Hepatocyte (in vitro differentiated cells): ENCODE measurements around the gene PDE1C. TPM values are rescaled to one million over a fixed set of nuclear protein-coding genes. Genes with fewer than 3 reads are reported as not detected.

Source experiments
- DNase-seq: peaks from one replicate; pipeline ENCODE4 v3.0.0-alpha.2; 2016; ENCODE audit warnings: low spot score
- H2AFZ ChIP-seq: fragments of 200-600 bp; sonication (generic); 2 replicates; pipeline ENCODE4 v1.6.0; 2016; ENCODE audit warnings: antibody characterized with exemption, mild to moderate bottlenecking
- H3K27ac ChIP-seq: fragments of 200-600 bp; sonication (generic); 2 replicates; pipeline ENCODE4 v1.5.1; 2016; ENCODE audit warnings: mild to moderate bottlenecking
- H3K27me3 ChIP-seq: fragments of 200-600 bp; sonication (generic); 2 replicates; pipeline ENCODE4 v1.6.1; 2016
- H3K36me3 ChIP-seq: fragments of 200-600 bp; sonication (generic); replicated peaks from 2 replicates; pipeline ENCODE4 v1.5.1; 2016; ENCODE audit warnings: low read depth; ENCODE audit not compliant: insufficient read depth
- H3K4me1 ChIP-seq: fragments of 200-600 bp; sonication (generic); 2 replicates; pipeline ENCODE4 v1.5.1; 2016; ENCODE audit warnings: mild to moderate bottlenecking, moderate library complexity; ENCODE audit not compliant: insufficient read depth
- H3K4me2 ChIP-seq: fragments of 200-600 bp; sonication (generic); 2 replicates; pipeline ENCODE4 v1.6.0; 2016
- H3K4me3 ChIP-seq: fragments of 200-600 bp; sonication (generic); 2 replicates; pipeline ENCODE4 v1.5.1; 2016; ENCODE audit warnings: mild to moderate bottlenecking
- H3K79me2 ChIP-seq: fragments of 200-600 bp; sonication (generic); 2 replicates; pipeline ENCODE4 v1.6.0; 2017; ENCODE audit warnings: mild to moderate bottlenecking
- H3K9me2 ChIP-seq: fragments of 200-600 bp; sonication (generic); replicated peaks from 2 replicates; pipeline ENCODE4 v1.6.0; 2017; ENCODE audit warnings: mild to moderate bottlenecking; ENCODE audit not compliant: insufficient read depth
- H3K9me3 ChIP-seq: fragments of 200-600 bp; sonication (generic); 2 replicates; pipeline ENCODE4 v1.5.1; 2016; ENCODE audit warnings: low read depth, mild to moderate bottlenecking
- H4K20me1 ChIP-seq: fragments of 200-600 bp; sonication (generic); 2 replicates; pipeline ENCODE4 v1.6.0; 2016; ENCODE audit warnings: mild to moderate bottlenecking; ENCODE audit not compliant: insufficient read depth, poor library complexity, severe bottlenecking
- EZH2 ChIP-seq: fragments of 200-600 bp; sonication (generic); IDR thresholded peaks from 2 replicates; pipeline ENCODE4 v1.6.1; 2016; ENCODE audit warnings: antibody characterized with exemption, mild to moderate bottlenecking, borderline replicate concordance
- EZH2phosphoT487 ChIP-seq: fragments of 200-600 bp; sonication (generic); IDR thresholded peaks from one replicate; pipeline ENCODE4 v1.6.1; 2018; ENCODE audit warnings: antibody characterized with exemption, mild to moderate bottlenecking, low read depth, moderate library complexity; ENCODE audit not compliant: unreplicated experiment, severe bottlenecking
- WGBS: methylation state at CpG from one replicate; pipeline ENCODE4 v1.1.6; 2016; ENCODE audit warnings: low lambda C conversion rate; ENCODE audit errors: missing lambda C conversion rate; 5-methylcytosine and 5-hydroxymethylcytosine counted together
- polyA plus RNA-seq: library from polyadenylated mRNA; unstranded; fragments of >200 nt; fragmentation: Nextera tagmentation; extraction: Ambion mirVana; gene quantifications from 2 replicates; pipeline ENCODE4 v1.2.1, GENCODE V29; 2016
- total RNA-seq: library from RNA; depleted of rRNA; stranded (reverse); fragments of >200 nt; gene quantifications from 2 replicates; pipeline ENCODE4 v1.2.3, GENCODE V29; 2014
- TF ChIP-seq, protein P1 (sequence below): fragments of 200-600 bp; sonication (generic); IDR thresholded peaks from 2 replicates; pipeline ENCODE4 v1.5.1; 2016; ENCODE audit warnings: antibody characterized with exemption, mild to moderate bottlenecking; ENCODE audit not compliant: poor library complexity

Gene PDE1C
- total and polyA plus RNA-seq, 2 experiments from 2014 or later, result 1.8 to 5.0 TPM

DNA sequence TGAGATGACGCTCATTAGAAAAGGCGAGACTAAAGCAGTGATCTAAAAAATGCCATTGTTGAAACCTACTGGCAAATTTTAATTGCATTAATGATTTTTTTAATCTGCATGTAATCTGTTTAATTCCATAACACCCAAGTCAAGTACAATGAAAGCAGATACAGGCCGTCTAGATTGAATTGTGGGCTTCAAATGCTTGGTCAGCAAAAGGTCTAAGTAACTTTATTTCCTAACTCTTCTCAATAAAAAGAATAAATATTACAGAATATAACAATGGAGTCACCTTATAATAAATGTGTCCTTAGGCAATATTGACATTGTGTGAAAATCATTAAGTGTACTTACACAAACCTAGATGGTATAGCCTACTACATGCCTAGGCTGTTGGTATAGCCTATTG, 20.6 kb downstream of the PDE1C start:
- 63% methylated on average over 3 of the region's 3 CpGs for WGBS
- H3K4me1 ChIP-seq, result no peaks in the 10 kb centered on the region
- no peaks in the 10 kb centered on the region for H3K79me2 ChIP-seq
- no peak overlapping the region for H3K27ac ChIP-seq
- no peaks in the 10 kb centered on the region for H3K27me3 ChIP-seq
- no peaks in the 10 kb centered on the region for H3K9me3 ChIP-seq
- DNase-seq, result no peak
- no peak overlapping the region for H3K4me2 ChIP-seq
- H3K4me3 ChIP-seq, result no peak overlapping the region
- H4K20me1 ChIP-seq, result no peaks in the 10 kb centered on the region
- no peak for TF ChIP-seq EZH2phosphoT487
- TF ChIP-seq, protein P1, sequence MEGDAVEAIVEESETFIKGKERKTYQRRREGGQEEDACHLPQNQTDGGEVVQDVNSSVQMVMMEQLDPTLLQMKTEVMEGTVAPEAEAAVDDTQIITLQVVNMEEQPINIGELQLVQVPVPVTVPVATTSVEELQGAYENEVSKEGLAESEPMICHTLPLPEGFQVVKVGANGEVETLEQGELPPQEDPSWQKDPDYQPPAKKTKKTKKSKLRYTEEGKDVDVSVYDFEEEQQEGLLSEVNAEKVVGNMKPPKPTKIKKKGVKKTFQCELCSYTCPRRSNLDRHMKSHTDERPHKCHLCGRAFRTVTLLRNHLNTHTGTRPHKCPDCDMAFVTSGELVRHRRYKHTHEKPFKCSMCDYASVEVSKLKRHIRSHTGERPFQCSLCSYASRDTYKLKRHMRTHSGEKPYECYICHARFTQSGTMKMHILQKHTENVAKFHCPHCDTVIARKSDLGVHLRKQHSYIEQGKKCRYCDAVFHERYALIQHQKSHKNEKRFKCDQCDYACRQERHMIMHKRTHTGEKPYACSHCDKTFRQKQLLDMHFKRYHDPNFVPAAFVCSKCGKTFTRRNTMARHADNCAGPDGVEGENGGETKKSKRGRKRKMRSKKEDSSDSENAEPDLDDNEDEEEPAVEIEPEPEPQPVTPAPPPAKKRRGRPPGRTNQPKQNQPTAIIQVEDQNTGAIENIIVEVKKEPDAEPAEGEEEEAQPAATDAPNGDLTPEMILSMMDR, result no peak
- no peak for TF ChIP-seq EZH2
- H2AFZ ChIP-seq, result no peak overlapping the region
- no peaks in the 10 kb centered on the region for H3K9me2 ChIP-seq
- H3K36me3 ChIP-seq, result no peaks in the 10 kb centered on the region

DNA sequence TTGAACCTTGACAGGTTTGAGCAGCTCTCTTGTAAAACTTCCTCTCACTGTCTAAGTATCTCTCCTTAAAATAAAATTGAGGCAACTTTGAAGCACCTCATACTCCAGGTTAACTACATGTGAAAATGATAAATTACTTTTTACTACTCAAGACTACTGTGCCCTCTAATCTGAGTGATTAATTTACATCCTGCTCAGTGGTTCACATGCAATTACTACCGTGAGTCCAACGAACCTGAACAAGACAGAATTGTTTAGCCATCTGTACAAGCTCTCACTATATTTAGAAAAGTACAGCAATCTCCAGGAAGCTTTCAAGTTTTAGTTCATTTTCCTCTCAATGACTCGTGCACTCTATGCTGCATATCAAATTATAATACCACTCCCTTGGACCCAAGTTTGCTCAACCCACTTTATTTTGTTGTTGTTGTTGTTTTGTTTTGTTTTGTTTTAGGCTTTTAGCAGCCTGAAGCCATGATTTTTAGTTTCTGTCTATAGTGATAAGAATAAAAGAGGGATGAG, 21.2 kb downstream of the PDE1C start:
- H3K4me2 ChIP-seq, result no peak overlapping the region
- no peaks in the 10 kb centered on the region for H3K9me3 ChIP-seq
- no peaks in the 10 kb centered on the region for H3K27me3 ChIP-seq
- no peaks in the 10 kb centered on the region for H3K4me1 ChIP-seq
- H4K20me1 ChIP-seq, result no peaks in the 10 kb centered on the region
- no peak overlapping the region for H2AFZ ChIP-seq
- DNase-seq, result no peak
- no peak for TF ChIP-seq EZH2phosphoT487
- TF ChIP-seq, protein P1, result no peak
- no peak for TF ChIP-seq EZH2
- H3K27ac ChIP-seq, result no peak overlapping the region
- 53% methylated on average over 3 of the region's 3 CpGs for WGBS
- no peaks in the 10 kb centered on the region for H3K9me2 ChIP-seq
- no peak overlapping the region for H3K4me3 ChIP-seq
- H3K79me2 ChIP-seq, result no peaks in the 10 kb centered on the region
- no peaks in the 10 kb centered on the region for H3K36me3 ChIP-seq

DNA sequence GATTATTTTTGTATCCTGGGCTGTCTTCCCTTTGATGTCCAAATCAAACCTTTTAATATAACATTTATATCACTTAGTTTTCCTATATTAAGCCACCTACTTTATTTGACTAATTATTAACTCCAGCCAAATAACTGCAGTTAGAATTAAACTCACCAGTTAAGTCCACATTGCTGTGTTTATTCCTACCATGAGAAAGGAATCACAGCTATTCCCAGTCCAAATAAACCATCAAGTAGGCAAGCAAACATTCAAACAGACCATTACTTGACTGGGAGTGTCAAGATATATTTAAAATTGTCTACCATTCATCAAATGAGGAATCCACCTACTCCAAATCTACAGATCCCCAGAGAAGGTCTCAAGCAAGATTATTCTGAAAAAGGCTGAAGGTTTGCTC, 22.4 kb downstream of the PDE1C start:
- H3K4me2 ChIP-seq, result no peak overlapping the region

More for the DNA sequence above, 22.4 kb downstream of the PDE1C start:
- no peak overlapping the region for H3K4me3 ChIP-seq
- H3K27ac ChIP-seq, result no peak overlapping the region
- H3K36me3 ChIP-seq, result no peaks in the 10 kb centered on the region
- H4K20me1 ChIP-seq, result no peaks in the 10 kb centered on the region
- H3K9me3 ChIP-seq, result no peaks in the 10 kb centered on the region
- TF ChIP-seq EZH2phosphoT487, result no peak
- no peak for TF ChIP-seq EZH2
- TF ChIP-seq, protein P1, result no peak
- no peak overlapping the region for H2AFZ ChIP-seq
- no peak for DNase-seq
- no peaks in the 10 kb centered on the region for H3K9me2 ChIP-seq
- H3K4me1 ChIP-seq, result no peaks in the 10 kb centered on the region
- no peaks in the 10 kb centered on the region for H3K27me3 ChIP-seq
- no peaks in the 10 kb centered on the region for H3K79me2 ChIP-seq
